NCI-H524 treated with DMSO at 0.1 percent for 48 hours (cell line): Measurements from ENCODE around the gene LHFPL6.

Experiments used
- DNase-seq: peaks from one replicate; lab custom pipeline; 2025; lab: John Stamatoyannopoulos, UW

The LHFPL6 gene

DNA sequence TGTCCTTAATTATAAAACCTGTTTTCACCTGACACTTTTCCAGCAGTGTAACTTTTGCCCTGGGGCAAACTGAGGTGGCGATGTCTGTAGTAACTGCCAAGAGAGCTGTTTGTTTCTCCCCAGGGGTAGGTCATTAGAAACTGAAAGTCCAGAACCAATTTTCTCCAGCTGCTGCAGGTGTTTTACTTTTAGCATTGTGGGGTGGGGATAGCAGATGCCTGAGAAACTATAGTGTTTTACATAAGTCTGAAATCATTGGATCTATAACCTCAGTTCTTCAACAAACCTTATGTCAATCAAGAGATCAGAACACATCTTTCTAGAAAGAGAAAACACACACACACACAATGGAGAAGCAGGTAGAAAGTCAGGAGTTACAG, 92.7 kb downstream of the LHFPL6 start:
- DNase-seq, result no peak

- DNase-seq, result no peak
Observed at GRCh38 chr13:39509616-39510315, 93.2 kb downstream of the LHFPL6 start.

DNA sequence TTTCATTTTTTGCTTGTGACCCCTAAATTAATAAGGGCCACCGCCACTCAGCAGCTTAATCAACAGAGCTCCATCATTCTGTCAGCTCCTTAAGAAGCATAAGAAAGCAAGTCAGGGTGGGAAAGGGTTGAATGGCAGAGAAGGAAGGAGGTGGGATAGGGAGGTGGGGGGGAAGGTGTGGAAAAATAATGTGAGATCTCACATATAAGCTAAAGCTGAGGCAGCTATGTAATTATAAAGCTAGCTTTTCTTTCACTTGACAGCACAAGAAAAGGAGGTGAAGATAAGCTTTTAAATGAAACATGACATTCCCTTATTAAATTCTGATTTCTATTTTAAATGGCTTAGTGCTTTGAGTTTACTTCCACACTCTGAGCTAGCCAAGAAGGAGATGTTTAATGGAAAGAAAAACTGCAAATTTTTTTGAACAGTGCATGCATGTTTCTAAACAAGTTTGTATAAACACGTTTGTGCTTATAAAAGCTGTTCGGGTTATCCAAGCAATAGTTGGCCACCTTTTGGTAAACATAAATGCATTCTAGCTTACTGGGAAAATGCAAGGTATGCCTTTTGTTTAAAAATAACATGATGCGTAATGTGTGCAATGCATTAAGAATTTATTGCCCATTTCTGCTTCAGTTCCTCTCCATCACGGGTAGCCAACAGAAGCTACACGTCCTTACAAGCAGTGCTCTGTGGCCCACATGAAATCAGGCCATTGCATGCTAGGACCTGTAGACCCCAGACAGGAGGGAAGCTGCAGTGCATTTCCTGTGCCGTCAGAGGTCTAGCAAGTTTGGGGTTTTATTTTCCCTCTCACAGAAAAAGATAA, 96.2 kb downstream of the LHFPL6 start:
- no peak for DNase-seq

- no peak for DNase-seq
Observed at GRCh38 chr13:39505151-39505550, 97.8 kb downstream of the LHFPL6 start.

GRCh38 chr13:39503048-39503447, 99.9 kb downstream of the LHFPL6 start:
- no peak for DNase-seq

- no peak for DNase-seq
Observed at GRCh38 chr13:39501702-39502324, 101.2 kb downstream of the LHFPL6 start.

DNA sequence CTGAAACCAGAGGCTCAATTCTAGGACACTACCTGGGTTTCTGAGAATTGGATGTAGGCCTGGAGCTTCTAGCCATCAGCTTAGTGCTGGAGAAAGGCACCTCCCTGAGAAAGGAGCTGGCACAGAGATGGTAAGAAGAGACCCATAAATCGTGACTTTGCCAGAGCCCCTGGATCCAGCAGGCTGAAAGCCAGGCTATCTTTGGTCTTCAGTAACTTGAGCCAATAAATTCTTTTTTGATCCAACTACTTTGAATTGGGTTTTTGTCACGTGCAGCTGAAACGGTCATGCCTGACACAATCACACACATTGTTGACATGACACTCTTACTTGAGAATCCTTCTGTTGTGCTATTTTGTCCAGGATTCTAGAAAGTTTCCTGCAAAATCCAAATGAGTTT, 103.4 kb downstream of the LHFPL6 start:
- no peak for DNase-seq

DNA sequence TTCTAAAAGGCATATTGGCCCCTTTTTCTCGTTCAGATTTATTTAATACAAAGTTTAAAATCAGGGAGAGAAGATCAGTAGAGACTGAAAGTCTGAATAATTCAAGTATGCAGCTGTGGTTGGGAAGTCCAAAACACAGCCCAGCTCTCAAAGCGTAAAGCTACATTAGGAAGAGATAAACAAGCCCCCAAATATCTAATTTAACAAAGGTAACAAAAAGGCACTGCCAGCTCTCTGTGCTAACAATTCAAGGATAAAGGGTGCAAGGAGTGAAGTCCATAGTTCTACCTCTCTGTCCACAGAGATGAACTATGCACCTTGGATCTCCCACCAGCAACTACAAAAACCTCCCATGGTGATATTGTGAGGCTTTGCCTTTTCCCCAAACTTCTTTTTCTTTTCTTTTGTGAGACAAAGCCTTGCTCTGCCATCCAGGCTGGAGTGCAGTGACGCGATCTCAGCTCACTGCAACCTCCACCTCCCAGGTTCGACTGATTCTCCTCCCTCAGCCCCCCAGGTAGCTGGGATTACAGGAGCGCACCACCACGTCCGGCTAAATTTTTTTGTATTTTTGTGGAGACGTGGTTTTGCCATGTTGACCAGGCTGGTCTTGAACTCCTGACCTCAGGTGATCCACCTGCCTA, 104.4 kb downstream of the LHFPL6 start:
- no peak for DNase-seq

- no peak for DNase-seq
Observed at GRCh38 chr13:39496506-39496905, 106.5 kb downstream of the LHFPL6 start.

DNA sequence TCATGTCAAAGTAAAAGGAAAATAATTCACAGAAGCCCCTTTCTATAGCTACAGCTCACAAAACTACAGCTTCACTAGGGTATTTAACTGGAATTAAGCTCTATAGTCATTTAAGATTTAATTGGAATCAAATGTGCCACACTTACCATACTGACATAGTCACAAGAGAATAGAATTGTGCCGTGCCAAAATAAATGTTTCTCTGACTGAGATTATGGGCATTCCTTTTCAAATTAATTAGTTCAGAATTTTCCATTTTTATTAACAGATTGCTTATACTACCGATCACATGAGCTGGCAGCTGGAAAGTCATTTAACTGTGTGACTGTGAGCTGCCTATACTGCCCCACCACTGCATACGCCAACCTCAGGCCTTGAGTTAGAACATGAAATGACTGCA, 108.4 kb downstream of the LHFPL6 start:
- no peak for DNase-seq

DNA sequence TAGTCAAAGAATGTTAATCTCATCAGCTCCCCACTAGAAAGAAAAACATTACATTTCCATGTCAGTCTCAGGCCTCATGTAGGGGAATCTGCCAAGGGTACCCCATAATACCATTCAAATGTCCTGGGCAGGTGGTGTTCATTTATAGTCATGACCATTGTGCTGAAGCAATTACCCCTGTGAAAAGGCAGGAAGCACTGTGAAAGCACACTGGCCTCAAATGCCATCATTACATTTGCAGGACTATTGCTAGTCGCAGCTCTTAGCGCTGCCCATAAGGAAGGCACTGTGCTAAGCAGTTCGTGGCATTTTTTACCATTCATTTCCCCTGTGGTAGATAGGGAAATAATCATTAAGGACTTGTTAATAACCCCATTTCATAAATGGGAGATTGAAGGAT, 109.0 kb downstream of the LHFPL6 start:
- no peak for DNase-seq

- no peak for DNase-seq
Observed at GRCh38 chr13:39490136-39490535, 112.9 kb downstream of the LHFPL6 start.

DNA sequence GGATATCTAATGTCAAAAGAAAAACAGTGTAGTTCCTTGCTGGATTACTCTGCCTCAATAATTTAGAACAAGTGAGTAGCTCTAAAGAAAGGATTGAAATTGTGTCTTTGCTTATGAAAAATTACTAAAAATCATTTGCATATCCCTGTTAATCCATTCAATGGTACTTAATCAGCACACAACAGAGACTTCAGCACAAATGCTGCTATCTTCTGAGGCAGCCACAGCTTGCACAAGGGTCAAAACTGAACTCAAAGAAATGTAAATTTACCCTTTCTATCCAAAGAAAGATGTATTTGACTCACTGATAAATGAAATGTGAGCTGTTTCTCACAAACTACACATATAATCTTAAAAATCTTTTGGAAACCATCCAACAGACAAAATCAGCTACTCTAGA, 116.2 kb downstream of the LHFPL6 start:
- DNase-seq, result no peak

GRCh38 chr13:39485314-39485700, 117.7 kb downstream of the LHFPL6 start:
- DNase-seq, result no peak

- no peak for DNase-seq
Observed at GRCh38 chr13:39484506-39485313, 118.3 kb downstream of the LHFPL6 start.

DNA sequence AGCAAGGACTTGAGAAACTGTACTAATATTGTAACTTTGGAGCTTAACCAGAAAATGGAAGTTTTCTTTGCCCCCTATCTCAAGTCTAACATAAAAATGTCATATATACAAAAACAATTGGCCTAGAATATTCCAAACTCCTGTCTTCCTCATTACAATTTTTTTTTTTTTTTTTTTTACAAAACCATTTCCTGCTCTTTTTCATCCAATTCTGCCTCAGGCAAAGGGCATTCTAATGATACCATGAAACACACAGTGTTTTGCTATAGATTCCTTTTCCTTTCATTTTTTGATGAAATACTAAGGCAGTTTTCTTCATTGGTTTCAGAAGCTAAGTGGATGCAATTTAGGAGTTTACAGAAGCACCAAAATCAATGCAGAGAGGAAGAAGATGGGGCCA, 119.7 kb downstream of the LHFPL6 start:
- DNase-seq, result no peak

- DNase-seq, result no peak
Observed at GRCh38 chr13:39481491-39481890, 121.5 kb downstream of the LHFPL6 start.

- DNase-seq, result no peak
Observed at GRCh38 chr13:39474600-39474999, 128.4 kb downstream of the LHFPL6 start.

GRCh38 chr13:39469676-39470075, 133.3 kb downstream of the LHFPL6 start:
- no peak for DNase-seq

DNA sequence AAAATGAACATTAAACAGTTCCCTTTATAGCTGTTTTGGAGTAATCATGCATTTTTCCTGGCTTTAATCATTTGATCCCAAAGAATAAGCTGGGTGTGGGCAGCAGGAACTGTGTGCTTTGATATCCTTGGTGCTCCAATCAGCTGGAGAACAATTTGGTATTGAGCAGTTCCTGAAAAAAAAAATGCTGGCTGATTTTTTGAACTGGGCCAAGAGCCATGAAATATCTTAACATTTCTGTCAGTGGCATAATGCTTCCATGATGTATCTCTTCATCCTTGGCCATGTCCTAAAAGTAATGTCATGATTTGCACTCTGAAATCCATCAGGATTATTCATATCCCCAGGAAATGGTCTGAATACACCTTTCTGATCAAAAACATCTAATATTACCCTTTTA, 134.7 kb downstream of the LHFPL6 start:
- no peak for DNase-seq

DNA sequence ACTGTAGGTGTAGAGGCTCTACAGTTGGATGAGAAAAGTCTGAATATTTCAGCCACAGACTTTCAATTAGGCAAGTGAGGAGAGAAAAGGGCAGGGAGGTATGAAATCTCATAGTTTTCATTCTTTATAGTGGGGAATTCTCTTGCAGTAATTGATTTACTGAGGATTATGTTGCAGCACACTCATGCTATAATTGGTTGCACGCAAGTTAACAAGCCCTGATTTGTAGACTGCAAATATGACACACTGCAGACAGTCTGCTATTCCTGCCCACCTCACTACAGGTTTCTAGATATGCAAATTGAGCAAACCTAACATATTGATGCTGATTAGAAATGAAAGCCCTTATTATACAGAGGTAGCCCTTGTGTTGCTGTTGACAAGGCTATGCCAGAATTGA, 139.4 kb downstream of the LHFPL6 start:
- DNase-seq, result no peak

GRCh38 chr13:39462906-39463305, 140.1 kb downstream of the LHFPL6 start:
- no peak for DNase-seq
